ENCODE measurements around the gene GNB1L. TPM values are rescaled to one million over a fixed set of nuclear protein-coding genes. Genes with fewer than 3 reads are reported as not detected.

GNB1L gene
- total and polyA plus RNA-seq, 9 of the 15 experiments (the other 6 are each of a cell fraction or from before 2014, with no cell fraction given): 0.56 to 50.5 (median 10.2) TPM

GRCh38 chr22:19793661-19794310 is 60.9 kb downstream of the GNB1L start (continued):
- TF ChIP-seq ZNF77 (CRISPR knock-in tag; IDR thresholded peaks at IDR 0.05) (no peak), DMBX1 (CRISPR knock-in tag; IDR thresholded peaks at IDR 0.05; ENCODE audit: borderline replicate concordance) (no peak), MIER1 (IDR thresholded peaks at IDR 0.05; ENCODE audit: low read depth) (no peak), NONO (IDR thresholded peaks at IDR 0.05; ENCODE audit: low read depth in 2 of 2, low read length in 1 of 2) (no peak), RFX7 (CRISPR knock-in tag; IDR thresholded peaks at IDR 0.05) (no peak), GATAD2A (IDR thresholded peaks at IDR 0.05) (no peak), FIP1L1 (IDR thresholded peaks at IDR 0.05; ENCODE audit: low read depth, low read length, poor library complexity, severe bottlenecking) (no peak), SRSF7 (optimal IDR thresholded peaks at IDR 0.05; ENCODE audit: low read depth, low read length) (no peak)

GRCh38 chr22:19793161-19793560 is 61.5 kb downstream of the GNB1L start:
- Histone ChIP-seq H3K27me3 (ENCODE audit: control insufficient read depth in 2 of 2, insufficient read depth in 2 of 2, low read length in 2 of 2) (no peaks in the 10 kb centered on the region), H3K9ac (ENCODE audit: insufficient read depth in 1 of 2, low read depth in 2 of 2, low read length in 2 of 2) (no peak overlapping the region), H4K20me1 (replicated peaks; ENCODE audit: control insufficient read depth, insufficient read depth, low read length) (no peaks in the 10 kb centered on the region), H3K4me3 (no peak overlapping the region), H3K27ac (ENCODE audit: extremely low read depth, low read depth, low read length) (no peak overlapping the region), H3K4me2 (ENCODE audit: insufficient read depth, low read length) (no peak overlapping the region), H3K36me3 (ENCODE audit: control insufficient read depth, insufficient read depth, low read length) (peaks cover 3% of the 10 kb centered on the region; the same call in 1 of the 3 replicates), H3K9me1 (ENCODE audit: control insufficient read depth, insufficient read depth, low read length) (no peaks in the 10 kb centered on the region), H3K9me3 (replicated peaks; ENCODE audit: control insufficient read depth, insufficient read depth, low read depth, low read length) (peaks cover 2% of the 10 kb centered on the region), H3K4me1 (replicated peaks in 1 of 2; ENCODE audit: control insufficient read depth in 2 of 2, insufficient read depth in 2 of 2, low read length in 2 of 2) (peaks cover 0 to 26% of the 10 kb centered on the region in 2 experiments; a peak in 1 of 5 replicates), H3K79me2 (ENCODE audit: control insufficient read depth, insufficient read depth, low read length) (no peaks in the 10 kb centered on the region), H2AFZ (ENCODE audit: low read depth, low read length) (no peak overlapping the region)
- no peak for ATAC-seq
- FAIRE-seq: no peak
- in situ Hi-C loops (cut with MboI): no loop called here
- peak; percentile 80 for TF ChIP-seq ZNF280B (CRISPR knock-in tag; IDR thresholded peaks at IDR 0.05)
- peak; percentile 68; the same call in 1 of the 2 replicates for TF ChIP-seq TRIM28 (IDR thresholded peaks at IDR 0.05)
- TF ChIP-seq ARID1B (IDR thresholded peaks at IDR 0.05): no peak
- TF ChIP-seq CEBPB (tag; IDR thresholded peaks at IDR 0.05): peak; percentile 67
- peak; percentile 24; the same call in 1 of the 2 replicates for TF ChIP-seq PHF8 (IDR thresholded peaks at IDR 0.05; ENCODE audit: borderline replicate concordance, low read length)
- no peak for TF ChIP-seq NFATC3 (IDR thresholded peaks at IDR 0.05)
- no peak for TF ChIP-seq CEBPG (CRISPR knock-in tag; IDR thresholded peaks at IDR 0.05)
- peak in 1 of 2 experiments; percentile 57; a peak in 2 of 4 replicates for TF ChIP-seq CEBPG (tag; conservative IDR thresholded peaks at IDR 0.05 in 1 of 2, IDR thresholded peaks at IDR 0.05 in 1 of 2)
- TF ChIP-seq ZNF280A (IDR thresholded peaks at IDR 0.05; ENCODE audit: low read depth, partially characterized antibody): peak; percentile 26
- TF ChIP-seq IFI16 (CRISPR knock-in tag; IDR thresholded peaks at IDR 0.05): 0 out of 2 replicates have a peak, but pooled peaks have one; percentile 48
- CTCF ChIA-PET (ENCODE audit: low intra/inter-chr PET ratio): no interaction called here
- BruUV-seq (replicated peaks): no TSS peak
- 2% methylated on average over 2 of the region's 2 CpGs for WGBS (ENCODE audit: insufficient coverage, low coverage, missing lambda C conversion rate)
- POLR2A ChIA-PET: interaction anchor here (0.6 to 16.8 kb wide), 8 partner anchors 10 to 526 kb away, joined by 3 to 205 read pairs (median 3); partner anchors contain the start of genes DGCR6L and TXNRD2
- intact Hi-C loops (cut with micrococcal nuclease): no loop called here
- no peak for DNase-seq (ENCODE audit: extremely low read depth in 1 of 4, low spot score in 3 of 4)
